Endothelial cell (in vitro differentiated cells): ENCODE results near the gene ZNF232. TPM values are rescaled to one million over a fixed set of nuclear protein-coding genes. Genes with fewer than 3 reads are reported as not detected.
"Not testable (repeated sequence)": the region's sequence is repeated elsewhere in the genome, so short reads cannot be mapped to it uniquely, and the experiment has no call there.

Experiments used
- DNase-seq: peaks from one replicate; pipeline ENCODE4 v3.0.0; 2021; ENCODE audit warnings: low spot score
- H3K27ac Mint-ChIP-seq: one replicate; pipeline ENCODE4 v1.8.0; 2021; ENCODE audit warnings: mixed read lengths, inconsistent platforms; ENCODE audit not compliant: unreplicated experiment
- H3K27me3 Mint-ChIP-seq: one replicate; pipeline ENCODE4 v1.8.0; 2021; ENCODE audit warnings: mild to moderate bottlenecking, moderate library complexity, mixed read lengths, inconsistent platforms; ENCODE audit not compliant: unreplicated experiment
- H3K36me3 Mint-ChIP-seq: one replicate; pipeline ENCODE4 v1.8.0; 2021; ENCODE audit warnings: mild to moderate bottlenecking, low read depth, mixed read lengths, inconsistent platforms; ENCODE audit not compliant: unreplicated experiment
- H3K4me1 Mint-ChIP-seq: one replicate; pipeline ENCODE4 v1.8.0; 2021; ENCODE audit warnings: mild to moderate bottlenecking, mixed read lengths, inconsistent platforms; ENCODE audit not compliant: unreplicated experiment
- H3K4me3 Mint-ChIP-seq: one replicate; pipeline ENCODE4 v1.8.0; 2021; ENCODE audit warnings: mild to moderate bottlenecking, mixed read lengths, inconsistent platforms; ENCODE audit not compliant: unreplicated experiment
- H3K9me3 Mint-ChIP-seq: one replicate; pipeline ENCODE4 v1.8.0; 2021; ENCODE audit warnings: mixed read lengths, inconsistent platforms; ENCODE audit not compliant: unreplicated experiment
- total RNA-seq: library from RNA; stranded (reverse); fragmentation: NEBNext Ultra II Directional; extraction: Animal tissue kit (Norgen Biotek cat#: 25700); gene quantifications from one replicate; pipeline ENCODE4 v1.2.1, GENCODE V29; 2021; ENCODE audit not compliant: unreplicated experiment
- TF ChIP-seq, protein P1 (sequence below): fragments of 200-600 bp; sonication (generic); IDR thresholded peaks from one replicate; pipeline ENCODE4 v1.5.0; 2021; ENCODE audit warnings: antibody characterized with exemption; ENCODE audit not compliant: unreplicated experiment

Gene ZNF232
- total RNA-seq, 1 donor from 2014 or later: 43.0 TPM

DNA sequence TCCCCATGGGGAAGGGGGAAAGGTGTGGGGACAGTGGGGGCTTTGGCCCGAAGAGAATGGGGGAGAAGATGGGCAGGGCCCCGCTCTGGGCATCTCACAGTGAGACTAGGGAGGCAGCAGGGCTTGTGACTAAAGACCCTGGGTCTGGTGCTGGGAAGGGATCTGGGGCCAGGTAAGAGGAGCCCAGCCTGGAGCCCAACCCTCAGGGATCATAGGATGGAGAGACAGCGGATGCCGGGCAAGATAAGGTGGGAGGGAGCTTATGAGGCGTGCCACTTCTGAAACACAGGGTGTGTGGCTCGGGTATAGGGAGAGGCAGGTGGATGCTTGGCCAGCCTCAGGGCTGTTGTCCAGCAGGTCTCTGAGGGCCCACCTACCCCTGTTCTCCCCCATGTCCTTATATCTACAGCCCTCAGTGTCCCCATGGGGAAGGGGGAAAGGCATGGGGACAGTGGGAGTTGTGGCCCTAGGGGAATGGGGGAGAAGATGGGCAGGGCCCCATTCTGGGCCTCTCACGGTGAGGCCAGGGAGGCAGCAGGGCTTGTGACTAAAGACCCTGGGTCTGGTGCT, 19.6 kb upstream of the ZNF232 start:
- TF ChIP-seq, protein P1, sequence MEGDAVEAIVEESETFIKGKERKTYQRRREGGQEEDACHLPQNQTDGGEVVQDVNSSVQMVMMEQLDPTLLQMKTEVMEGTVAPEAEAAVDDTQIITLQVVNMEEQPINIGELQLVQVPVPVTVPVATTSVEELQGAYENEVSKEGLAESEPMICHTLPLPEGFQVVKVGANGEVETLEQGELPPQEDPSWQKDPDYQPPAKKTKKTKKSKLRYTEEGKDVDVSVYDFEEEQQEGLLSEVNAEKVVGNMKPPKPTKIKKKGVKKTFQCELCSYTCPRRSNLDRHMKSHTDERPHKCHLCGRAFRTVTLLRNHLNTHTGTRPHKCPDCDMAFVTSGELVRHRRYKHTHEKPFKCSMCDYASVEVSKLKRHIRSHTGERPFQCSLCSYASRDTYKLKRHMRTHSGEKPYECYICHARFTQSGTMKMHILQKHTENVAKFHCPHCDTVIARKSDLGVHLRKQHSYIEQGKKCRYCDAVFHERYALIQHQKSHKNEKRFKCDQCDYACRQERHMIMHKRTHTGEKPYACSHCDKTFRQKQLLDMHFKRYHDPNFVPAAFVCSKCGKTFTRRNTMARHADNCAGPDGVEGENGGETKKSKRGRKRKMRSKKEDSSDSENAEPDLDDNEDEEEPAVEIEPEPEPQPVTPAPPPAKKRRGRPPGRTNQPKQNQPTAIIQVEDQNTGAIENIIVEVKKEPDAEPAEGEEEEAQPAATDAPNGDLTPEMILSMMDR: no peak
- Mint-ChIP-seq H3K27me3 (peaks cover 10% of the 10 kb centered on the region), H3K9me3 (no peaks in the 10 kb centered on the region), H3K36me3 (peaks cover 6% of the 10 kb centered on the region), H3K4me3 (no peak overlapping the region), H3K4me1 (no peaks in the 10 kb centered on the region), H3K27ac (no peak overlapping the region)
- no peak for DNase-seq

GRCh38 chr17:5130687-5131086, 19.0 kb upstream of the ZNF232 start:
- not testable (repeated sequence) for H3K4me3 Mint-ChIP-seq, H3K36me3 Mint-ChIP-seq, H3K27ac Mint-ChIP-seq, H3K4me1 Mint-ChIP-seq, DNase-seq, H3K9me3 Mint-ChIP-seq
- H3K27me3 Mint-ChIP-seq: peaks cover 10% of the 10 kb centered on the region

DNA sequence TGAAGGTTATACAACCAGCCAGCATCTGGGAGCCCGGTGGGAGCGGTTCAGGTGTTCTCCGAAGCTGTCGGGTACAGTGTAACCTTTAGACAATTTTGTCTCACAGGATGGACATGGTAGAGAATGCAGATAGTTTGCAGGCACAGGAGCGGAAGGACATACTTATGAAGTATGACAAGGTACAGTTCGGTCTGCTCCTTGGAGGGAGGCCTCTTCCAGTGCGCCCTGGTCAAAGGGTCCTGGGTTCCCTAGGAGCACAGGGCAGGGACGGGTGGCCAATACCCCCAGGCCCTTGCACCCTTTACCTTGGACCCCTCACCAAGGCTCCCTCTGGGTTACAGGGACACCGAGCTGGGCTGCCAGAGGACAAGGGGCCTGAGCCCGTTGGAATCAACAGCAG, 18.6 kb upstream of the ZNF232 start:
- not testable (repeated sequence) for H3K4me1 Mint-ChIP-seq, H3K9me3 Mint-ChIP-seq, H3K36me3 Mint-ChIP-seq, H3K27ac Mint-ChIP-seq, H3K4me3 Mint-ChIP-seq, DNase-seq
- H3K27me3 Mint-ChIP-seq: peaks cover 13% of the 10 kb centered on the region

DNA sequence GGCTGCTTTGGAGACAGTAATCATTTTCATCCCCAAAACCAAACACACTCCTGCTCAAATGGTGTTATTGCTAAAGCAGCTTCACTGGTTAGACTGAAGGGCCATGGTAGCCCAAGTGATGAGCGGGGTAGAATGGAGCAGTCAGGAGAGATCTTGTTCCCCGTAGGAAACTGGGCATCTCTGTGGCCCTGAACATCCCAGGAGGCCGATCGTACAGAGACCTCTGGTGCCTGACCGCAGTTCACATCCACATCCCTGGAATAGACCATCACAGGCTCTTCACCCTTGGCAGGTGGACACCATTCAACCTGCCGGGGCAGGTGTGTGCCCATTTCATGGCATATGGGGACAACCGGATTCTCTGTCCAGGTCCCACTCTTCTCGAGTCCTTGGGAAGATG, 18.1 kb upstream of the ZNF232 start:
- not testable (repeated sequence) for H3K36me3 Mint-ChIP-seq, H3K4me3 Mint-ChIP-seq, DNase-seq, H3K9me3 Mint-ChIP-seq, H3K27ac Mint-ChIP-seq, H3K4me1 Mint-ChIP-seq
- H3K27me3 Mint-ChIP-seq: peaks cover 11% of the 10 kb centered on the region

DNA sequence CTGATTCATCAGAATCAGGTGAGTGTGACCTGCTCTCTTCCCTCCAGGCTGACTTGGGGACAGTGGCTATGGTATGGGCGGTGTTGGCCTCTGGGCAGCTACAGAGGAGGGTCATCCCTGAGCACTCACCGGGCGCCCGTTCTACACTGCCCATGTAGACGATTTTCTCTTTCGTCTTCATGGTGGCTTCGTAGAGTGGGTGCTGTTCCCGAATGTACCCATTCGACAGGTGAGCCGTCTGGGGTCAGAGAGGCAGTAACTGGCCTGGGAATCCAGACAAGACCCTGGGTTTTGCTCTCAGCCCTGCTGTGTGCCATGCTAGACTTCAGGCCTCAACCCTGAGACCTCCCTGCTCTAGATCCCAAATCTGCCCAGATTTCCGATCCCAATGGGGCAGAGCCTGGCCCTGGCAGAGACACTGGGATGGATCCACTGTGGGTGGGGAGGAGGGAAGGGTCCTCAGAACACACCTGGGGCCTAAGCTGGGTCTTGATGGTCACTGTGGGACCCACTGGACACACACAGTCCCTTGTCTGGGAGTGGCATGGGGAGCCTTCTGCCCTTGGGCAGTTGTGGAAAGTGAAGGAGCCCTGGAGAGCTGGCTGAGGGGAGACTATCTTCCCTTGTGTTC, 17.3 kb upstream of the ZNF232 start:
- Mint-ChIP-seq H3K4me1 (no peaks in the 10 kb centered on the region), H3K27me3 (peaks cover 12% of the 10 kb centered on the region), H3K27ac (no peak overlapping the region), H3K4me3 (no peak overlapping the region), H3K36me3 (no peaks in the 10 kb centered on the region), H3K9me3 (no peaks in the 10 kb centered on the region)
- no peak for DNase-seq
- TF ChIP-seq, protein P1: no peak

DNA sequence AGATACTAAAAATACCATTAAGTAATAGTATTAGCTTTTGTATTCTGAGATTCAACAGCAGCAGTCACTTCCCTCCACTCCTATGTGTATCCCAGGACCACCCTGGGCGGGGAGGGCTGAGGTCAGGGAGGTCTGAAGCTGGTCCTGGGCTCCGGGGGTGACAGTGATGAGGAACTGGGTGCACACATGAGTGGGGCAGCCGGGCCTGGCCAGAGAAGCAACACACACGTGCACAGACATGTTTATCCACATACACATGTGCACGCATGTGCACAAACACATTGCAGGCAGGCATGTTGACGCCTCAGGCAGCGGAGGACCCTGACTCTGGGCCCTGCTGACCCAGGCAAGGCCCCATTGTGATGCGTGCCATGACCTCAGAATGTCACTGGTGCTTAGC, 16.7 kb upstream of the ZNF232 start:
- peaks cover 13% of the 10 kb centered on the region for H3K27me3 Mint-ChIP-seq
- not testable (repeated sequence) for H3K27ac Mint-ChIP-seq, H3K36me3 Mint-ChIP-seq

GRCh38 chr17:5127910-5128309, 16.2 kb upstream of the ZNF232 start:
- Mint-ChIP-seq H3K27ac (no peak overlapping the region), H3K9me3 (no peaks in the 10 kb centered on the region), H3K4me1 (no peaks in the 10 kb centered on the region), H3K36me3 (no peaks in the 10 kb centered on the region), H3K4me3 (no peak overlapping the region), H3K27me3 (peaks cover 13% of the 10 kb centered on the region)
- no peak for DNase-seq
- TF ChIP-seq, protein P1: no peak

More for the DNA sequence above, 16.7 kb upstream of the ZNF232 start:
- not testable (repeated sequence) for H3K9me3 Mint-ChIP-seq, H3K4me1 Mint-ChIP-seq, H3K4me3 Mint-ChIP-seq, DNase-seq
